Body of pancreas (tissue), 4 donors: ENCODE measurements around the gene HELZ. TPM values are rescaled to one million over a fixed set of nuclear protein-coding genes. Genes with fewer than 3 reads are reported as not detected.

Experiments
- ATAC-seq: fragments of 150-250 bp; one replicate; pipeline ENCODE4 v1.9.1; 2016
- DNase-seq, 4 donors: peaks; one replicate each; pipeline ENCODE4 v3.0.0-alpha.2; 2019
- H3K27ac ChIP-seq, 4 donors: fragments of 200-600 bp; sonication (generic); 1 replicate in 3 of 4; 2 replicates in 1 of 4; pipeline versions ENCODE4 v1.5.1 to v1.6.1; 2016 to 2019; ENCODE audit warnings: mild to moderate bottlenecking in 1 of 4, mixed read lengths in 1 of 4, moderate library complexity in 1 of 4
- H3K27me3 ChIP-seq, 2 donors: fragments of 200-600 bp; sonication (generic); one replicate each; pipeline ENCODE4 v1.6.0; 2016; ENCODE audit warnings: mild to moderate bottlenecking in 1 of 2
- H3K36me3 ChIP-seq, 2 donors: fragments of 200-600 bp; sonication (generic); replicated peaks in 1 of 2; 2 replicates each; pipeline ENCODE4 v1.5.1; 2016; ENCODE audit warnings: low read depth in 2 of 2; ENCODE audit not compliant: insufficient read depth in 1 of 2
- H3K4me1 ChIP-seq: fragments of 200-600 bp; sonication (generic); one replicate; pipeline ENCODE4 v1.6.0; 2016
- H3K4me3 ChIP-seq, 2 donors: fragments of 200-600 bp; sonication (generic); 1 replicate in 1 of 2; 2 replicates in 1 of 2; pipeline ENCODE4 v1.5.1; 2016 to 2019
- H3K9me3 ChIP-seq, 3 donors: fragments of 200-600 bp; sonication (generic); 1 replicate in 2 of 3; 2 replicates in 1 of 3; pipeline ENCODE4 v1.5.1; 2016
- POLR2A ChIP-seq, 3 donors: fragments of 450-650 bp; IDR thresholded peaks; one replicate each; pipeline ENCODE4 v1.6.1; 2016; ENCODE audit warnings: antibody characterized with exemption in 3 of 3, mild to moderate bottlenecking in 2 of 3
- WGBS, 2 donors: methylation state at CpG; one replicate each; pipeline ENCODE4 v1.1.5; 2017; 5-methylcytosine and 5-hydroxymethylcytosine counted together
- intact Hi-C: fragments of 100-400 bp; cut with DNase I; formaldehyde crosslinking; loops from one replicate; pipeline ENCODE4 v1.15.1; 2023
- total RNA-seq, 2 donors: library from RNA; depleted of rRNA; stranded (reverse); fragments of >200 nt; gene quantifications; one replicate each; pipeline ENCODE4 v1.1.0, GENCODE V29; 2016
- TF ChIP-seq, protein P1 (sequence below), 7 experiments: fragments of 450-650 bp in 4 of 7; fragments of 200-600 bp in 3 of 7; sonication (generic) in 3 of 7; IDR thresholded peaks; one replicate each; pipeline ENCODE4 v1.5.1; 2016 to 2019; ENCODE audit warnings: antibody characterized with exemption in 7 of 7

Gene HELZ
- total RNA-seq, 2 donors from 2014 or later = 21.0 to 34.6 TPM

DNA sequence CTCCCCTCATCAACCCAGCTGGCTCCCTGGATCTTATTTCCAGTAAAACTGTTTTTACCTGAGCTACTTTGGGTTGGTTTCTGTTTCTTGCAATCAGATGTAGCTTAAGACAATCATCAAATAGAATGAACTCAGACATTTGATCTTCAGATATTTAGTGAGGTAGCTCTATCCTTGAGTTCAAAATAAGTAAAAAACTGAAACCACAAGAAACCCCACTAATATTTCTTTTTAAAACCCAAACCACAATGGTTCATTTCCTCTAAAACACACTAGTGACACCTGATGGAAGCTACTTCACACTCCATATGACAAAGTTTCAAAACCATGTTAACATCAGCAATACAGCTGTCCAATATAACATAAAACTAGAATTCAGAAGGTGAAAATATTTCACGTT lies 162.9 kb downstream of the HELZ start:
- DNase-seq = no peak
- H3K36me3 ChIP-seq = no peaks in the 10 kb centered on the region
- no peak overlapping the region for H3K4me3 ChIP-seq
- H3K4me1 ChIP-seq = peaks cover 3% of the 10 kb centered on the region
- intact Hi-C loops = no loop called here
- H3K9me3 ChIP-seq = no peaks in the 10 kb centered on the region
- H3K27me3 ChIP-seq = no peaks in the 10 kb centered on the region
- no peak for ATAC-seq
- 42 to 44% methylated on average over 1 of the region's 1 CpG for WGBS, 2 donors
- H3K27ac ChIP-seq = no peak overlapping the region
- TF ChIP-seq, protein P1, sequence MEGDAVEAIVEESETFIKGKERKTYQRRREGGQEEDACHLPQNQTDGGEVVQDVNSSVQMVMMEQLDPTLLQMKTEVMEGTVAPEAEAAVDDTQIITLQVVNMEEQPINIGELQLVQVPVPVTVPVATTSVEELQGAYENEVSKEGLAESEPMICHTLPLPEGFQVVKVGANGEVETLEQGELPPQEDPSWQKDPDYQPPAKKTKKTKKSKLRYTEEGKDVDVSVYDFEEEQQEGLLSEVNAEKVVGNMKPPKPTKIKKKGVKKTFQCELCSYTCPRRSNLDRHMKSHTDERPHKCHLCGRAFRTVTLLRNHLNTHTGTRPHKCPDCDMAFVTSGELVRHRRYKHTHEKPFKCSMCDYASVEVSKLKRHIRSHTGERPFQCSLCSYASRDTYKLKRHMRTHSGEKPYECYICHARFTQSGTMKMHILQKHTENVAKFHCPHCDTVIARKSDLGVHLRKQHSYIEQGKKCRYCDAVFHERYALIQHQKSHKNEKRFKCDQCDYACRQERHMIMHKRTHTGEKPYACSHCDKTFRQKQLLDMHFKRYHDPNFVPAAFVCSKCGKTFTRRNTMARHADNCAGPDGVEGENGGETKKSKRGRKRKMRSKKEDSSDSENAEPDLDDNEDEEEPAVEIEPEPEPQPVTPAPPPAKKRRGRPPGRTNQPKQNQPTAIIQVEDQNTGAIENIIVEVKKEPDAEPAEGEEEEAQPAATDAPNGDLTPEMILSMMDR (IDR thresholded peaks at IDR 0.05) = peak in 1 of 7 experiments; percentile 4
- no peak for TF ChIP-seq POLR2A (IDR thresholded peaks at IDR 0.05)

DNA sequence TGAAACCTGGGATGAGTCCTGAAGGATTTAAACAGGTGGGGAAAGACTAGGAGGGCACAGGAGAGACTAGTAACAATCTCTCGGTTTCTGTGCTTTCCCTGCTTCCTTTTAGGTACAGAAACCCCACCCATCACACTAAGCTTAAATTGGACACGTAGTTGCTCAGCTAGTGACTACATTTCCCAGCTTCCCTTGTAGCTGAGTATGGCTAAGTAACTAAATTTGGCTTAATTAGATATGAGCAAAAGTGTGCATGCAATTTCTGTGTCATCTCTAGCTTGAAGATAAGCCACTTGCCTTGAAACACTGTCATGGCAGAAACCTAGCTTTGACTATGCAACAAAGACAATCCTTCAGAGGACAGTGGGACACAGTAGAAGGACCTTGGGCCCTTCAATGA lies 164.2 kb downstream of the HELZ start:
- intact Hi-C loops = no loop called here
- Histone ChIP-seq H3K36me3 (no peaks in the 10 kb centered on the region), H3K4me3 (no peak overlapping the region), H3K27ac (no peak overlapping the region), H3K9me3 (no peaks in the 10 kb centered on the region), H3K27me3 (no peaks in the 10 kb centered on the region), H3K4me1 (peaks cover 16% of the 10 kb centered on the region)
- TF ChIP-seq, protein P1 (IDR thresholded peaks at IDR 0.05) = no peak
- TF ChIP-seq POLR2A (IDR thresholded peaks at IDR 0.05) = no peak
- no peak for ATAC-seq
- no peak for DNase-seq
- WGBS, 2 donors = 88 to 90% methylated on average over 2 of the region's 2 CpGs

DNA sequence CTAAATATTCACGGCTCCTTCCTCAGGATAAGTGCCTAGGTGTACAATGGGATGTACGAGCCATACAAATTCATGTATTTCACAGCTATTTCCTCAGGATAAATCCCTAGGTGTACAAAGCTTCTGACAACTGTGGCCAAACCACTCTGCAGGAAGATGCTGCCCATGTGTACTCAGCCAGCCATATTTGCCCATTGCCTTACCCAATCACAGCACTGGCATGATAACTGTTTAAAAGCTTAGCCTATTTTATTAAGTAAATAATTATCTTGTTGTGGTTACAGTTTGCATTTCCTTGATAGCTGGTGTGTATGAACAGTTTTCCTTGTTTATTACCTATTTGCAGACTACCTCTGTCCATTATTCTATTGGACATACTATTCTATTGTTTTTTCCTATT lies 165.5 kb downstream of the HELZ start:
- intact Hi-C loops = no loop called here
- H3K4me3 ChIP-seq = no peak overlapping the region
- H3K4me1 ChIP-seq = peaks cover 28% of the 10 kb centered on the region
- 94 to 98% methylated on average over 2 of the region's 2 CpGs for WGBS, 2 donors
- H3K9me3 ChIP-seq = no peaks in the 10 kb centered on the region
- H3K27ac ChIP-seq = no peak overlapping the region
- no peaks in the 10 kb centered on the region for H3K27me3 ChIP-seq
- no peak for ATAC-seq
- H3K36me3 ChIP-seq = no peaks in the 10 kb centered on the region
- TF ChIP-seq, protein P1 (IDR thresholded peaks at IDR 0.05) = no peak
- TF ChIP-seq POLR2A (IDR thresholded peaks at IDR 0.05) = no peak
- no peak for DNase-seq

DNA sequence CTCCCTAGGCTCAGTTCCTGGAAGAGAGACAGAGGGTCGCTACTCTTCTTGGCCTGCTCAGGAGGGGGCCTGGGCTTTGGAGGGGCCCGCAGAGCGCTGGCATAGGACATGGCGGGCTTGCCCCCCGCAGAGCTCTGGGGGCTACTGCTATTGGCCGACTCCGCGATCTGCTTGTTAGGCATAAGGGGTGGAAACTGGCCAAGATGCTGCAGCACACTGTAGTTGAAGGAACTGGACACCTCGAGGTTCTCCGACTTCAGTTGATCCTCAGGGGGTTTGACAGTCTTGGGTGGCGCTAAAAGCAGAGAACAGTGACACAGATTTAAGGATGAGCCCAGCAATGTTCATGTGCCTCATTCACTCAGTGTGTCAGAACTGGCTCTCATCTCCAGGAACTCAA lies 166.7 kb downstream of the HELZ start:
- no peaks in the 10 kb centered on the region for H3K27me3 ChIP-seq
- peak overlapping the region in 1 of 4 donors; percentile 14 for H3K27ac ChIP-seq
- no peaks in the 10 kb centered on the region for H3K9me3 ChIP-seq
- no peak overlapping the region for H3K4me3 ChIP-seq
- ATAC-seq (no peak), DNase-seq (no peak)
- peaks cover 37% of the 10 kb centered on the region for H3K4me1 ChIP-seq
- 91 to 94% methylated on average over 8 to 11 of the region's 11 CpGs for WGBS, 2 donors
- intact Hi-C loops = no loop called here
- no peak for TF ChIP-seq POLR2A (IDR thresholded peaks at IDR 0.05)
- TF ChIP-seq, protein P1 (IDR thresholded peaks at IDR 0.05) = no peak
- H3K36me3 ChIP-seq = no peaks in the 10 kb centered on the region

DNA sequence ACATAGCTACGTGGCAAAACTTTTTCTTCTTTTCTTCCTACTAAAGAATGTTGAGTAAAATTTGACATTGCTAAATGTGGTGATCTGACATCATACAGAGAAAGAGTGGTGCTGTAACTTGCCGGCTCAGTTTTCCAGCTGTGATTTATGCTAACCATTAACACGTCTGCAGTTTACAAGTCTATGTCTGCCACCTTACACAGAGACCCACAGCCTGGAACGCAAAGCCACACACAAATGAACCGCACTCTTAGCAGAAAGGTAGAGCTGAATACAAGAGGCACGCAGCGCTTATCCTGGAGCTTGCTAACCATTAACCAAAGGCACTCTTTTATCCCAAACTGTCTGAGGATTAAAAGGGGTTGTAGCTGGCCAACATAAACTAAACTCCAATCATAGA lies 168.7 kb downstream of the HELZ start:
- peak; percentile 40 to 73 (median 56) for DNase-seq
- no peak overlapping the region for H3K4me3 ChIP-seq
- intact Hi-C loops = no loop called here
- TF ChIP-seq, protein P1 (IDR thresholded peaks at IDR 0.05) = no peak
- peak in 2 of 3 donors; percentile 25 to 54 for TF ChIP-seq POLR2A (IDR thresholded peaks at IDR 0.05)
- 31% methylated on average over 7 of the region's 7 CpGs for WGBS, 2 donors
- peak; percentile 77 for ATAC-seq
- peaks cover 42% of the 10 kb centered on the region for H3K4me1 ChIP-seq
- H3K9me3 ChIP-seq = no peaks in the 10 kb centered on the region
- no peaks in the 10 kb centered on the region for H3K36me3 ChIP-seq
- no peaks in the 10 kb centered on the region for H3K27me3 ChIP-seq
- H3K27ac ChIP-seq = peak overlapping the region in 3 of 4 donors; percentile 57 to 84 (median 72)
